Upper lobe of left lung (tissue), 4 donors: Measurements from ENCODE around the gene NEFH.

Experiments
- EP300 ChIP-seq, 4 donors: sonication (generic); formaldehyde crosslinking; IDR thresholded peaks; one replicate each; pipeline ENCODE4 v1.5.1; 2017; ENCODE audit warnings: antibody characterized with exemption in 4 of 4, control low read depth in 2 of 4
- POLR2A ChIP-seq, 4 donors: fragments of 450-650 bp; IDR thresholded peaks; one replicate each; pipeline ENCODE4 v1.5.1; 2016 to 2017; ENCODE audit warnings: antibody characterized with exemption in 4 of 4, mild to moderate bottlenecking in 2 of 4
- POLR2AphosphoS5 ChIP-seq, 2 donors: sonication (generic); formaldehyde crosslinking; IDR thresholded peaks; one replicate each; pipeline ENCODE4 v1.5.1; 2017; ENCODE audit warnings: antibody characterized with exemption in 2 of 2
- TF ChIP-seq, protein P1 (sequence below), 6 experiments: fragments of 450-650 bp in 4 of 6; fragments of 200-600 bp in 2 of 6; sonication (generic) in 2 of 6; IDR thresholded peaks; one replicate each; pipeline ENCODE4 v1.5.1; 2016 to 2019; ENCODE audit warnings: antibody characterized with exemption in 6 of 6

DNA sequence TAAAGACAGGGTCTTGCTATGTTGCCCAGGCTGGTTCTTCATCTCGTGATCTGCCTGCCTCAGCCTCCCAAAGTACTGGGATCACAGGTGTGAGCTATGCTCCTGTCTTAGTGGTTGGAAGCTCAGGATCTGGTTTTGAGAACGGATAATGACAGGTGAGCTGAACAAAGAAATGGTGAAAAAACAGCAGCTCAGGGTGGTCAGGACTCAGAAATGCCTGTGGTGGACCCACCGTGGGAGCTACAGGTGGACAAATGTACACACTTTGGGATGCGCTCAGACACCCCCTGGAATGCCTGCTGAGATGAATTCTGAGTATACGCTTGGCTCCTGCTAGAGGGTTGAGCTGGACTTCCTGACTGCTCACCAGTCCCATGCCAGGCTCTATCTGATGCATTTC is 32.1 kb upstream of the NEFH start:
- TF ChIP-seq, protein P1, sequence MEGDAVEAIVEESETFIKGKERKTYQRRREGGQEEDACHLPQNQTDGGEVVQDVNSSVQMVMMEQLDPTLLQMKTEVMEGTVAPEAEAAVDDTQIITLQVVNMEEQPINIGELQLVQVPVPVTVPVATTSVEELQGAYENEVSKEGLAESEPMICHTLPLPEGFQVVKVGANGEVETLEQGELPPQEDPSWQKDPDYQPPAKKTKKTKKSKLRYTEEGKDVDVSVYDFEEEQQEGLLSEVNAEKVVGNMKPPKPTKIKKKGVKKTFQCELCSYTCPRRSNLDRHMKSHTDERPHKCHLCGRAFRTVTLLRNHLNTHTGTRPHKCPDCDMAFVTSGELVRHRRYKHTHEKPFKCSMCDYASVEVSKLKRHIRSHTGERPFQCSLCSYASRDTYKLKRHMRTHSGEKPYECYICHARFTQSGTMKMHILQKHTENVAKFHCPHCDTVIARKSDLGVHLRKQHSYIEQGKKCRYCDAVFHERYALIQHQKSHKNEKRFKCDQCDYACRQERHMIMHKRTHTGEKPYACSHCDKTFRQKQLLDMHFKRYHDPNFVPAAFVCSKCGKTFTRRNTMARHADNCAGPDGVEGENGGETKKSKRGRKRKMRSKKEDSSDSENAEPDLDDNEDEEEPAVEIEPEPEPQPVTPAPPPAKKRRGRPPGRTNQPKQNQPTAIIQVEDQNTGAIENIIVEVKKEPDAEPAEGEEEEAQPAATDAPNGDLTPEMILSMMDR (IDR thresholded peaks at IDR 0.05), result no peak
- TF ChIP-seq POLR2A (IDR thresholded peaks at IDR 0.05), result no peak
- no peak for TF ChIP-seq POLR2AphosphoS5 (IDR thresholded peaks at IDR 0.05)
- no peak for TF ChIP-seq EP300 (IDR thresholded peaks at IDR 0.05)
